GM12873 (cell line): ENCODE data around the gene NPPB.

ENCODE experiments used
- CTCF ChIP-seq: IDR thresholded peaks from 2 replicates; pipeline ENCODE4 v1.5.1; 2012; ENCODE audit warnings: low read depth, mild to moderate bottlenecking, moderate library complexity, low read length, control low read depth; ENCODE audit not compliant: insufficient read depth; ENCODE audit errors: missing control alignments

NPPB gene

GRCh38 chr1:11858613-11858967 is at the start of gene NPPB:
Gene NPPB, minus strand, starts transcription at chr1:11858945. Its CDS starts 112 bp downstream, at chr1:11858833.
- TF ChIP-seq CTCF = no peak

- TF ChIP-seq CTCF = no peak
Measured at GRCh38 chr1:11908095-11908675, 49.4 kb upstream of the NPPB start.

- peak; percentile 60 for TF ChIP-seq CTCF
Measured at GRCh38 chr1:11907275-11908094, 48.7 kb upstream of the NPPB start.

GRCh38 chr1:11906870-11907269 is 48.1 kb upstream of the NPPB start:
- TF ChIP-seq CTCF = no peak

GRCh38 chr1:11904978-11905377 is 46.2 kb upstream of the NPPB start:
- no peak for TF ChIP-seq CTCF

GRCh38 chr1:11903210-11903609 is 44.5 kb upstream of the NPPB start:
- no peak for TF ChIP-seq CTCF

GRCh38 chr1:11898831-11899467 is 40.2 kb upstream of the NPPB start:
- TF ChIP-seq CTCF = no peak
